SU-DHL-6 (cell line): Measurements from ENCODE around the gene KIF12.
"Not testable (repeated sequence)": the region's sequence is repeated elsewhere in the genome, so short reads cannot be mapped to it uniquely, and the experiment has no call there.

Source experiments
- H2AFZ ChIP-seq: fragments of 200-600 bp; sonication (generic); 2 replicates; pipeline ENCODE4 v1.6.1; 2014; ENCODE audit warnings: low read depth, mild to moderate bottlenecking, moderate library complexity, mixed read lengths, antibody characterized with exemption, low read length; ENCODE audit not compliant: severe bottlenecking
- H3F3A ChIP-seq: fragments of 200-600 bp; shearing (Covaris generic); 2 replicates; pipeline ENCODE4 v1.6.0; 2016; ENCODE audit warnings: antibody characterized with exemption, mild to moderate bottlenecking; ENCODE audit not compliant: insufficient read depth
- H3K27ac ChIP-seq: fragments of 200-600 bp; sonication (generic); 2 replicates; pipeline ENCODE4 v1.5.1; 2016; ENCODE audit warnings: low read depth, mild to moderate bottlenecking, low read length, moderate library complexity, mixed read lengths
- H3K27me3 ChIP-seq: fragments of 200-600 bp; sonication (generic), shearing (Covaris generic); 2 replicates; pipeline ENCODE4 v1.6.0; 2014; ENCODE audit warnings: mild to moderate bottlenecking, low read length
- H3K36me3 ChIP-seq: fragments of 200-600 bp; sonication (generic); 2 replicates; pipeline ENCODE4 v1.6.1; 2014; ENCODE audit warnings: mild to moderate bottlenecking, low read length, mixed read lengths
- H3K4me2 ChIP-seq: fragments of 300-600, 200-600 bp; shearing (Covaris generic), sonication (generic); 2 replicates; pipeline ENCODE4 v1.6.0; 2014; ENCODE audit warnings: low read length, low read depth, mild to moderate bottlenecking; ENCODE audit not compliant: poor library complexity, severe bottlenecking
- H3K4me3 ChIP-seq: fragments of 200-600 bp; sonication (generic); 2 replicates; pipeline ENCODE4 v1.5.1; 2014; ENCODE audit warnings: antibody characterized with exemption, low read length, mild to moderate bottlenecking, mixed read lengths; ENCODE audit not compliant: insufficient read depth, poor library complexity, severe bottlenecking
- H3K79me2 ChIP-seq: fragments of 200-600 bp; sonication (generic); 2 replicates; pipeline ENCODE4 v1.6.1; 2014; ENCODE audit warnings: mild to moderate bottlenecking, low read length, moderate library complexity; ENCODE audit not compliant: insufficient read depth
- H3K9ac ChIP-seq: fragments of 200-600 bp; sonication (generic); 2 replicates; pipeline ENCODE4 v1.7.0; 2014; ENCODE audit warnings: mild to moderate bottlenecking, low read length
- H3K9me2 ChIP-seq: fragments of 200-600 bp; sonication (generic); replicated peaks from 2 replicates; pipeline ENCODE4 v1.6.1; 2014; ENCODE audit warnings: low read length; ENCODE audit not compliant: insufficient read depth
- H3K9me3 ChIP-seq: fragments of 200-600 bp; sonication (generic); 2 replicates; pipeline ENCODE4 v1.6.1; 2014; ENCODE audit warnings: low read length, mixed read lengths; ENCODE audit not compliant: insufficient read depth
- H4K20me1 ChIP-seq: fragments of 200-600 bp; sonication (generic); 2 replicates; pipeline ENCODE4 v1.6.1; 2014; ENCODE audit warnings: low read depth, mild to moderate bottlenecking, antibody characterized with exemption, low read length, moderate library complexity, mixed read lengths
- CTCF ChIP-seq: fragments of 200-600 bp; sonication (generic); IDR thresholded peaks from one replicate; pipeline ENCODE4 v1.5.1; 2017; ENCODE audit warnings: antibody characterized with exemption, mild to moderate bottlenecking, low read length, moderate library complexity; ENCODE audit not compliant: insufficient read depth, poor library complexity, severe bottlenecking
- EZH2phosphoT487 ChIP-seq: fragments of 200-600 bp; sonication (generic), shearing (Covaris generic); conservative IDR thresholded peaks from 2 replicates; pipeline ENCODE4 v1.6.1; 2018; ENCODE audit warnings: mild to moderate bottlenecking, antibody characterized with exemption, low read length, moderate library complexity, mixed read lengths

The KIF12 gene

GRCh38 chr9:114130624-114131277 is 31.7 kb upstream of the KIF12 start:
- no peak overlapping the region for H3K9ac ChIP-seq
- no peaks in the 10 kb centered on the region for H3K27me3 ChIP-seq
- H2AFZ ChIP-seq: no peak overlapping the region
- no peaks in the 10 kb centered on the region for H3K36me3 ChIP-seq
- H3F3A ChIP-seq: no peaks in the 10 kb centered on the region
- no peak overlapping the region for H3K4me3 ChIP-seq
- no peak overlapping the region for H3K4me2 ChIP-seq
- H3K79me2 ChIP-seq: no peaks in the 10 kb centered on the region
- H4K20me1 ChIP-seq: no peaks in the 10 kb centered on the region
- H3K9me2 ChIP-seq: no peaks in the 10 kb centered on the region
- no peak for TF ChIP-seq EZH2phosphoT487
- TF ChIP-seq CTCF: no peak
- no peaks in the 10 kb centered on the region for H3K9me3 ChIP-seq
- no peak overlapping the region for H3K27ac ChIP-seq

DNA sequence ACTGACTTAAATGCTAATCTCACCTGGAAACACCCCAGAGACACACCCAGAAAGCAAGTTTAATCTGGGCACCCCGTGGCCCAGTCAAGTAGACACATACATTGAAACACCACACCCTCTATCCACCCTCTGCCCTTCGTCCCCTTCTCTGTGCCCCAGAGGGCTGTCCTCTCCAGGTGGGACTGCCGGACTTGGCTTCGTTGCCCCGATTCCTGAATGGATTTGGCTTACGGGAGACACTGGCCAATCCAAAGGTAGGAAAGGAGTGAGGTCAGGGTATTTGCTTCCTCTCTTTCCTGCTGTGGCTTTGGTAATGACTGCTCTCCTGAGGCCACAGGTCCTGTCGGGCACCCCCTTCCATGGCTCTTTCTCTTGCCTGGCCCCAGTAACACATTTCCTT is 31.0 kb upstream of the KIF12 start:
- no peaks in the 10 kb centered on the region for H3K9me3 ChIP-seq
- no peak overlapping the region for H3K9ac ChIP-seq
- no peak overlapping the region for H3K4me2 ChIP-seq
- no peak overlapping the region for H2AFZ ChIP-seq
- no peak overlapping the region for H3K27ac ChIP-seq
- H3K9me2 ChIP-seq: no peaks in the 10 kb centered on the region
- no peaks in the 10 kb centered on the region for H4K20me1 ChIP-seq
- no peaks in the 10 kb centered on the region for H3F3A ChIP-seq
- H3K36me3 ChIP-seq: no peaks in the 10 kb centered on the region
- no peak overlapping the region for H3K4me3 ChIP-seq
- H3K79me2 ChIP-seq: no peaks in the 10 kb centered on the region
- TF ChIP-seq CTCF (no peak), EZH2phosphoT487 (no peak)
- no peaks in the 10 kb centered on the region for H3K27me3 ChIP-seq

DNA sequence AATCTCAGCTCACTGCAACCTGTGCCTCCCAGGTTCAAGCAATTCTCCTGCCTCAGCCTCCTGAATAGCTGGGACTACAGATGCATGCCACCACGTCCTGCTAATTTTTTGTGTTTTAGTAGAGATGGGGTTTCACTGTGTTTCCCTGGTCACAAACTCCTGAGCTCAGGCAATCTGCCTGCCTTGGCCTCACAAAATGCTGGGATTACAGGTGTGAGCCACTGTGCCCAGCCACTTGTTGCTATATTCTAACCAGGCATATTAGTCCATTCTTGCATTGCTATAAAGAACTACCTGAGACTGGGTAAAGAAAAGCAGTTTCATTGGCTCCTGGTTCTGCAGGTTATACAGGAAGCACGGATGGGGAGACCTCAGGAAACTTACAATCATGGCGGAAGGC is 29.7 kb upstream of the KIF12 start:
- H3K27me3 ChIP-seq, H2AFZ ChIP-seq, H4K20me1 ChIP-seq: not testable (repeated sequence)

GRCh38 chr9:114126247-114127060 is 27.4 kb upstream of the KIF12 start:
- H3K9me3 ChIP-seq: no peaks in the 10 kb centered on the region
- H3K79me2 ChIP-seq: no peaks in the 10 kb centered on the region
- H3K9me2 ChIP-seq: no peaks in the 10 kb centered on the region
- H3K4me3 ChIP-seq: no peak overlapping the region
- TF ChIP-seq CTCF (no peak), EZH2phosphoT487 (no peak)
- H2AFZ ChIP-seq: no peak overlapping the region
- H3F3A ChIP-seq: no peaks in the 10 kb centered on the region
- no peak overlapping the region for H3K4me2 ChIP-seq
- no peak overlapping the region for H3K27ac ChIP-seq
- H3K9ac ChIP-seq: no peak overlapping the region
- H3K36me3 ChIP-seq: no peaks in the 10 kb centered on the region
- no peaks in the 10 kb centered on the region for H3K27me3 ChIP-seq
- H4K20me1 ChIP-seq: no peaks in the 10 kb centered on the region

More for the DNA sequence above, 29.7 kb upstream of the KIF12 start:
- not testable (repeated sequence) for H3K9ac ChIP-seq, H3F3A ChIP-seq, H3K9me2 ChIP-seq, H3K4me3 ChIP-seq, H3K79me2 ChIP-seq, H3K36me3 ChIP-seq, H3K27ac ChIP-seq, H3K9me3 ChIP-seq, H3K4me2 ChIP-seq
